SKM-1 (cell line): ENCODE measurements around the gene SUPT4H1.
A peak's percentile ranks its signal among the peaks of the same experiment; 100 is the strongest.

ENCODE experiments used
- DNase-seq: peaks from one replicate; lab custom pipeline; 2025; ENCODE audit not compliant: unreplicated experiment; lab: John Stamatoyannopoulos, UW

SUPT4H1 gene

DNA sequence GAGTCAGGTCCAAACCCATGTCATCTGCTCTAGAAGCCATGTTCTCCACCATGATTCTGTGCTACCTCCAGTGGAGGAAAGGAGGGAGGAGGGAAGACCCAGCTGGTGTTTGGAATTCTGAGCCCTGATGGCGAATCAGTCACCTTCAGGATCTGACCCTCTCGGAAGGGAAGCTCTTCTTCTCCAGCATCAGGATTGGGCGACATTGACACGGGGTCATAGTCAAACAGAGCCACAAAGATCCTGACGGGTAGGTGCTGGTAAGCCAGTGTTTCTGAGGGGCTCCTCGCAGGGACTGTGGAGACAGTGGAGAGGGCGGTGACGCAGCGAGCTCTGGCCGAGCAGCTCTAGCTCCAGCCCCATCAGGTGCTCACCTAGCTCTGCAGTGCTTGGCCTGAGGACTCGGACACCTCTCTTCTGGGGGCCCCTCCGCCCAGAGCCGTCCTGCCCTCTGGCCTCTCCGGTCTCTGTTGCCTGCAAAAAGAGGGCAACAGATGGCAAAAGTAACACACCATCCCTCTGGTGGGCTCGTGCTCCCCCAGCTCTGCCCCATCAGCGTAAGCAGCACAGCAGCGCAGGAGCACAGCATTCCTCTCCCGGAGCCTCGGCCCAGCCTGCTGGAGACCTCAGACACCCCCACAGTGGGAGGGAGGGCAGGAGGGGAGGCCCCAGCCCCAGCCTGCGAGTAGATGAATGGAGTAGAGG is 44.4 kb downstream of the SUPT4H1 start:
- DNase-seq, result no peak

DNA sequence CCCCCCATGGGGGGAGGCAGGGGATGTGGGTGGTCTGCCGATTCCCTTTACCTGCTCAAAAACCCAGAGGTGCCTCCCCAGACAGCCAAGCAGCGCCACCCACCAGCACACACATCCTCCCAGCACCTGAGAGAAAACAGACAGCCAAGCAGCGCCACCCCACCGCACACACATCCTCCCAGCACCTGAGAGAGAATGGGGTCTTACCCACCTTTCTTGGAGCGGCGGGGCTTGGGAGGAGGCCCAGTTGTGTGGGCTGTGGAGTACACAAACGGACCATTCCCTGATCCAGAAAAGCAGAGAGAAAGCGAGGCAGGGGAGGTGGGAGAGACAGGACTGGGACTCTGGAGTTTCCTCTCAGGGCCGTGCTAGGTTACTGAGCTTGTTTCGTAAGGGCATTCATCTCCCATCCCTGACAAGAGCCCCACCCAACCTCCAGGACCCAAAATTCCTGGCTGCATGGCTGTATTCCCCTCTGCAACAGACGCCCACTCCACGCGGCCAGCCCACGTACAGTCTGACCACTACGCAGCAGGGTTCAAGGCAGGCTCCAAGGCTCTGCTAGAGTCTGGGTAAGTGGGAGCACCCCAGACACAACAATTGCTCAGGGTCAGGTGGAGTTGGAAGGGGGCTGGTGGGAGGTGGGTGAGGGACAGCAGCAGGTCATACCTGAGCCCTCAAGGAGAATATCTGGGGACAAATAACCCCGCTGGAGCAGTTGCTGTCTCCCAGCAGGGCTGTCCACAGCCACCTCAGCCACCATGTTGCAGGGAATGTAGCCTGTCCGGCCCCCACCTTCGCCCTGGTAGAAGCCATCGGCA is 45.7 kb downstream of the SUPT4H1 start:
- DNase-seq, result no peak

DNA sequence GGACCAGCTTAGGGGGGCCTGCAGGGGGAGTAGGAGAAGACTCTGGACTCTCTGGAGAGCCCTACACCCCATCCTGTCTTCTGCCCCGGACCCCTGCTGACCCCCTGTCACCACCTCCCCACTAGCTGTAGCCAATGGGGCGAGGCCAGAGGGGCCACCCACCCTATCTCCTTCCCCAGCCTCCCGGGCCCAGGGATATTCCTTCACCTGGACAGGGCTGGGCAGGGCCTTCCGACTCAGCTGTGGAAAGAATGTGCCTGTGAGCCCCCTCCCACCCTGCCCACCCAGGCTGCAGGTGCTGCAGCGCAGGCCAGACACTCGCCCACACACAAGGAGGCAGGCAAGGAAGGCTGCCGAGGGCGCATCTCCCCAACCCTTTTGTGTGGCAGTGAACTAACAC is 46.4 kb downstream of the SUPT4H1 start:
- DNase-seq, result no peak

DNA sequence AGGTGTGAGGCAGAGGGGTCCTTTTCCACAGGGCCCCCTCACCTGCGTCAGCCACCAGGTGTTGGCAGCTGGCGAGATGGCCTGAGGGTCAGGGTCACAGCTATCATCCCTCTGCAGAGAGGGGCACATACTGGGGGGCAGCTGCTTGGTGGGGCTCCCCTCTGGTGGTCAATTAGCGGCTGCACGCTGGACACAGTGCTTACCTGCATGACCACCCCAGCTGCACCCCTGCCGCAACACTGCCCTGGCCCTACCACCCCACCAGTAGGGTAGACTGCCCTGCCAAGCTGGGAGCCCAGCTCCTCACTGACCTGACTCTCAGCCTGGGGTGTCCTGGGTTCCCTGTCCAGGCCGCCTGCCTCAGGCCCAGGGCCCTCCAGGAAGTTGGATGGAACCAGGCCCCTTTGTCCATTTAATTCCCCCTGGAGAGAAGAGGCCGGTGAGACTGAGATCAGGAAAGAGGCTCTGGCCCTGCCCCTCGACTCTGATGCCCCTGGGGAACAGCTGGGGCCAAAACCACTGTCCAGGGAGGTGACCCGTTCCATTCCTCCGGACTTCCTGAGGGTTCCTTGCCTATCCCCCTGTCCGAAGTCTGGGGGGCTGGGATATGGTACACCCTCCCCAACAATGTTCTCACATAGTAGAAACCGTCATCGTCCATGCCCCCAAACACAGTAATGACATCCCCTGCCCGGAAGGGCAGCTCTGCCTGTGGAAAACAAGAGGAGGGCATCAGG is 47.1 kb downstream of the SUPT4H1 start:
- no peak for DNase-seq

DNA sequence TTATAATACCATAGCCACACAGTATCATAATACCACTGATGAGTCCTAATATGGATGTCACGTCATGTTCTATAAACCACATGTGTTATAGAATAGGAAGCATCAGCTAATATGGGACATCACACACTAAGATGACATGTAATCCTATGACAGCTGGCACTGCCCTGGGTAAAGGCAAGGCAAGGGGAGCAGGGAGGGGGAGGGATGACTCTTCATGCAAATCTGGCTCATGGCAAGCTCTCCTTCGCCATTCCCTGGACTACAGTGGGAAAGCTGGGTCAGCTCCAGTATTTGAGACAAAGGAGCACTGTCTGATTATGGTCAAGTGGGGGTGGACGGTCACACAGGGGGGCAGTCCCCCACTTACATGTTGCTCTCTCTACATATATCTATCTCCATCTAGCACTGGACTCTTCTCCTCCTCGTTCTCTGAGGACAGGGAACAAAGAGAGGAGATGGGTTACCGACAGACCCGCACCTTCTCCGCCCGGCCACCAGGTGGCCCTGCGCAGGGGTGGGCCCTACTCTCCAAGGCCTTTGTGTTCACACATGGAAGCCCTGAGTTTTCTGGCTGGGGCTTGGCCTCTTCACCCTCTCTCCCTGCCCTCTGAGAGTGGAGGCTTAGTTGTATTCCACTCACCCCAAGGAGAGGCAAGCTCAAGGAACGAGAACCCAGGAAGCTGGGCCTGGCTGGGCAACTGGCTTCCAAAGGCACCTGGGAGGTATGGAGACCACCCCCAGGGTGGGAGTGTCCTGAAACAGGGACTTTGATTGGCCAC is 47.8 kb downstream of the SUPT4H1 start:
- peak; percentile 33 for DNase-seq

DNA sequence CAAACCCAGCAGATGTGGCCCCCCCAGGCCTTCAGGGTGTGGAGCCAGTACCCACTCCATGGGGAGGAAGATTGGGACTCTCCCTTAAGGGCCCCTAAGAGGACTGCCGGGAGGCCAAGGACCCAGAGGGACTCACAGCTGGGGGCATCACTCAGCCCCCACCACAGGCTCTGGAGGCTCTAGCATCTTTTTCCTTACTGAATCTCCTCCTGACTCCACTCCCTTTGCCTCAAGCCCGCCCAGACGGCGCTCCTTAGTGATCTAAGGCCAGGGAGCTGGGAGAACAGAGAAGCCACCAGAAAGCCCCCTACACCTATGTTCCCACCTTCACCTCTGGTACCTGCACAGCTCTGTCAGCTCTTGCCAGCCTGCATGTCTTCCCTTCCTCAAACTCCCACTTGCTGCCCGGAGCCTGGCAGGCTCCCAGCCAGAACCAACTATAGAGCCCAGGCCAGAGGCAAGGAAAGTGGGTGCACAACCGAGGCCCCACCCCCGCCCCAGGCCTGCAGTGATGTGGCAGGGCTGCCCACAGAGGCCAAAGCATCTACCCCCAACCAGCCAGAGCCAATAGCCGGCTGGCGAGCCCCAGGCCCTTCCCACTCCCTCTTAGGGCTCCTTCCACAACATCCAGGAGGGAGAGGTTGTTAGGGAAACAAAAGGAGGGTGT is 48.9 kb downstream of the SUPT4H1 start:
- no peak for DNase-seq

DNA sequence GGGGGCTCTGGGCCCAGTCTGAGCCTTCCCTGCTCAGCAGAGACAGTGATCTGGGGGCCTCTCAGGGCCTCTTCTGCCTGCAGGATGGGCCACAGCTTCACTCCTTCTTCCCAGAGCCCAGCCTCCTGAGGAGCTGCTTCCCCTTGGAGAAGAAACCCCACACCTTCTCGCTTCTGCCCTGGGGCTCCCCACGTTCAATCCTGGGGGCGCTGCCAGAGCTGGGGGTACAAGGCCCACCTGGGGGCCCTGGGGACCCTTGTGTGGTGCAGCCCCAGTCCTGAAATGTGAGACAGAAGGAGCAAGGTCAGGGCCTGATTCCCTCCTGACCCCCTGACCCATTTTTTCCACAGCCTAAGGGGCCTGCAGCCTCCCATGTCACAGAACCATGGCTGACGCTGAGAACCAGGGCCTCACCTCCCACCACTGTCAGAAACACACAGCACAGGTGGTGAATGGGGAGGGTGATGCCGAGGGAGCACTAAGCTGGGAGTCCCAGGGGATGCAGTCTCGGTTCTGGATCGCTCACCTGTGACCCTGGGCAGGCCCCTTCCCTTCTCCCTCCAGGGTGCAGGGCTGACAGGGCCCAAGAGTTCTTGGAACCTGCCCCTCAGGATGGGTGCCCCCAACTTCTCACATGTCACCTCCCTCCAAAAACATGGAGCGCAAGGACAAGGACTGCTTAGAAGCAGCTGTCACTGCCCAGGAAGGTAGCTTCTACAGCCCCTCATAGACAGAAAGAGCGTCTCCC is 49.7 kb downstream of the SUPT4H1 start:
- no peak for DNase-seq

DNA sequence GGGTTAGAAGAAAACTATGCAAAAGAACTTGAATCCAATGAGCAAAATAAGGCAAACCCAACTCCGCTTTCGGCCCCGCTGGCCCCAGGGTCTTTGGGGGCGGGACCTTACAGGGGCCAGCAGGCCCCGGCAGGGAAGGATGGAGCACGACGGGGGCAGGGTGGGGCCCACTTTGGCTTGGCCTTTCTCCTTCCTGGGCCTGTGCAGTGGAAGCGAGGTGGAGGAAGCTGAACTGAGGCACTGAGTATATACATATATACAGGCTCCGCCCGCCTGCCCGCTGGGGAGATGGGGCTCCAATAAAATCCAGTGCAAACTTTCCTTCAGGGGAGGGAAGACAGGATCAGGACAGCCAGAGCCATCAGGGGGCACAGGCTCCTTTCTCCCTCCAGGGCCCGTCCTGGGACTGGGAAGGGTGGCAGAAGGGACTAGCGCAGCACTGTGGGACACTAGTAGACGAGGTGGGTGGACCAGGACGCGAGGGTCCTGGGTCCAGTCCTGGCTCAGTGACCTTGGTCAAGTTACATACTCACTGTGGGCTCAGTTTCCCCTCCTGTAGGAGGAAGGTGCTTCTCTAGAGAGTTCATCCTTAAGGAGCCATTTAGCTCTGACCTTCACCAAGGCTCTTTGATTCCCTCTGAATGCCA is 50.4 kb downstream of the SUPT4H1 start:
- DNase-seq, result no peak

DNA sequence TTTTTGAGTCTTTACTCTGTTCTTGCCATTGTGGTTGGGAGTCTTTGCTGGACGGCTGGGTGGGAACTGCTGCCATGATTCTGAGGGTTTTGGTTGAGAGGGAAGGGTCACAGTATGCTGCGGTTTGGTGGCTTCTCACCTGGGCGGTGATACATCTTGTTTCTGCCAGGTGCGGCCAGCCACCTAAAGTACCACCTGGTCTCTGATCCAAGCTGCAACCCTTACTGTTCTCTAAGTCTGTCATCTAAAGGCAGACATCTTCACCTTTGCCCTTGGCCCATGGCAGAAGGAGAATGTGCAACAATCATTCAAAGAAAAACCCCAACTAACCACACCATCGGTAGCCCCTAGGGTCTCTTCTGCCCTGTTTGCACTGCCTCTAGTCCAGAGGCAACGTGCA is 51.7 kb downstream of the SUPT4H1 start:
- no peak for DNase-seq
